ENCODE results near the gene ASIC2. TPM values are rescaled to one million over a fixed set of nuclear protein-coding genes. Genes with fewer than 3 reads are reported as not detected.

Gene ASIC2
- total RNA-seq, 1 experiment from 2014 or later, result 0.74 TPM

DNA sequence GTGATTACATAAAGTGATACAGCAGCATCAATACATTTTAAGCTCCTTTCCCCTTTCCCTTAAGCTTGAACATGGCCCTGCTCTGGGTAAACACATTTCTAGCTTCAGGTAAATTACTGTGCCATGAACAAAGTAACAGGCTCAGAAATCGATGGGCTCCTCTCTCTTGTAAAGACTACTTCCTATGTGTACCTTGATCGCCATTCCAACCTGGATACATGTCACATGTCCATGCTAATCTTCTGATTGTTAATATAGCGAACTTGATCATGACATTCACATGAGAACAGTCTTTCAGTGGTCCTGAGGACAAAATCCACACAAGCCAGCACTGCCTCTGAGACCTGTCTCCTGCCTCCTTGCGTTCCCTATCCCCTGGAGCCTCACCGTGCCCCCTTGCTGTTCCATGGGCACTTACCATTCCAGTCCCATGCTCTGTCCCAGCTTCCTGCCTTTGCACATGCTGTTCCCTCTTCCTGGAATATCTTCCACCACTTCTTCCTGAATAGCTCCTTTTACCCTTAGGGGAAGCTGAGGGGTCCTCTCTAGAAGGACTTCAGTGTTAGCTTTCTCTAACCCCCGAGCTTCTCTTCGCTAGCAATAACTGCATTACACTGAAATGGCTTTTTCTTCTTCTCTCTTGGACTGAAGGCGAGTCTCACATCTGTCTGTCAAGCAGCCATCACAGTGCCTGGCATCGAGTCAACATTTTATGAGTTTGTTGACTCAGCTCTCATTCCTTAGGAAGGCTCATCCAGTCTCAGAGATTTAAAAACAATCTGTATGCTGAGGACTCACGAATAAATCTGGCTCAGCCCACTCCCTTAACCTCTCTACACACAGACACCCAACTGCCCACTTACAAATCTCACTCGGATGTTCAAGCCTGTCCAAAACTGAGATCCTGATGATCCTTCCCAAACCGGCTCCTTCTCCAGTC, 93.3 kb downstream of the ASIC2 start:
- no peaks in the 10 kb centered on the region; a peak in 1 of 5 replicates for H3K9me3 Mint-ChIP-seq
- no peak overlapping the region for H3K18ac ChIP-seq (ENCODE audit: insufficient read length, low read depth, low read length)
- H3K4me2 ChIP-seq (ENCODE audit: insufficient read depth, insufficient read length, low read length), result no peak overlapping the region
- no peaks in the 10 kb centered on the region for H4K20me1 ChIP-seq (ENCODE audit: control insufficient read depth, insufficient read depth, insufficient read length)
- H2BK20ac ChIP-seq (ENCODE audit: low read depth, low read length, poor library complexity, severe bottlenecking), result no peak overlapping the region
- H3K9me3 ChIP-seq (ENCODE audit: control insufficient read depth, low read depth, low read length), result no peaks in the 10 kb centered on the region
- no peaks in the 10 kb centered on the region for H3K79me1 ChIP-seq (ENCODE audit: insufficient read depth, low read depth, low read length, poor library complexity, severe bottlenecking)
- H2AFZ ChIP-seq (ENCODE audit: low read length), result no peak overlapping the region
- no peak overlapping the region for H3T11ph ChIP-seq (ENCODE audit: low read length)
- H3K27ac ChIP-seq (ENCODE audit: insufficient read length, low read depth, low read length), result no peak overlapping the region
- no peak overlapping the region for H3K4ac ChIP-seq (ENCODE audit: low read depth, low read length)
- no peaks in the 10 kb centered on the region for H3K4me1 ChIP-seq (ENCODE audit: insufficient read depth, low read length)
- H3K56ac ChIP-seq (ENCODE audit: insufficient read length, low read depth, low read length), result no peak overlapping the region
- no peak overlapping the region for H4K5ac ChIP-seq (ENCODE audit: insufficient read length, low read depth, low read length)
- DNase-seq, result peak; percentile 25
- H3K9ac ChIP-seq (ENCODE audit: extremely low read depth, insufficient read length, low read length), result no peak overlapping the region
- no peak overlapping the region for H4K8ac ChIP-seq (replicated peaks; ENCODE audit: insufficient read length, low read depth, low read length)
- TF ChIP-seq, protein P1, sequence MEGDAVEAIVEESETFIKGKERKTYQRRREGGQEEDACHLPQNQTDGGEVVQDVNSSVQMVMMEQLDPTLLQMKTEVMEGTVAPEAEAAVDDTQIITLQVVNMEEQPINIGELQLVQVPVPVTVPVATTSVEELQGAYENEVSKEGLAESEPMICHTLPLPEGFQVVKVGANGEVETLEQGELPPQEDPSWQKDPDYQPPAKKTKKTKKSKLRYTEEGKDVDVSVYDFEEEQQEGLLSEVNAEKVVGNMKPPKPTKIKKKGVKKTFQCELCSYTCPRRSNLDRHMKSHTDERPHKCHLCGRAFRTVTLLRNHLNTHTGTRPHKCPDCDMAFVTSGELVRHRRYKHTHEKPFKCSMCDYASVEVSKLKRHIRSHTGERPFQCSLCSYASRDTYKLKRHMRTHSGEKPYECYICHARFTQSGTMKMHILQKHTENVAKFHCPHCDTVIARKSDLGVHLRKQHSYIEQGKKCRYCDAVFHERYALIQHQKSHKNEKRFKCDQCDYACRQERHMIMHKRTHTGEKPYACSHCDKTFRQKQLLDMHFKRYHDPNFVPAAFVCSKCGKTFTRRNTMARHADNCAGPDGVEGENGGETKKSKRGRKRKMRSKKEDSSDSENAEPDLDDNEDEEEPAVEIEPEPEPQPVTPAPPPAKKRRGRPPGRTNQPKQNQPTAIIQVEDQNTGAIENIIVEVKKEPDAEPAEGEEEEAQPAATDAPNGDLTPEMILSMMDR (conservative IDR thresholded peaks at IDR 0.05), result no peak
- H4K91ac ChIP-seq (ENCODE audit: insufficient read length, low read depth, low read length), result no peak overlapping the region
- H3K27ac Mint-ChIP-seq, result no peak overlapping the region
- no peak overlapping the region for H2BK12ac ChIP-seq (ENCODE audit: insufficient read length, low read depth, low read length)
- H3K79me2 ChIP-seq (ENCODE audit: insufficient read depth, low read length), result no peaks in the 10 kb centered on the region
- no peak overlapping the region for H3K4me3 Mint-ChIP-seq
- peaks cover 21% of the 10 kb centered on the region; the same call in 1 of the 2 replicates for H3K27me3 ChIP-seq (ENCODE audit: insufficient read depth, low read length)
- H2AK5ac ChIP-seq (ENCODE audit: insufficient read length, low read length), result no peak overlapping the region
- H2BK120ac ChIP-seq (ENCODE audit: low read depth, low read length, poor library complexity, severe bottlenecking), result no peak overlapping the region
- no peak overlapping the region for H3K23ac ChIP-seq (ENCODE audit: insufficient read length, low read depth, low read length)
- no peaks in the 10 kb centered on the region for H3K23me2 ChIP-seq (ENCODE audit: insufficient read length, low read depth, low read length, poor library complexity, severe bottlenecking)
- H2BK15ac ChIP-seq (ENCODE audit: low read depth, low read length), result no peak overlapping the region
- no peaks in the 10 kb centered on the region for H3K36me3 Mint-ChIP-seq (ENCODE audit: insufficient read depth in 1 of 3, low read depth in 3 of 3)
- no peak overlapping the region for H3K14ac ChIP-seq (ENCODE audit: insufficient read depth, low read length)
- no peak overlapping the region for H2BK5ac ChIP-seq (ENCODE audit: insufficient read length, low read length)
- peaks cover 99% of the 10 kb centered on the region for H3K27me3 Mint-ChIP-seq (ENCODE audit: low read depth)
- WGBS (ENCODE audit: extremely low coverage, insufficient read length, low lambda C conversion rate), result no CpG with 5 or more reads among the region's 12 CpGs
- H3K4me1 Mint-ChIP-seq, result peaks cover 0 to 7% of the 10 kb centered on the region in 2 experiments; a peak in 2 of 4 replicates

Data from H9 (cell line).